HepG2 (cell line): ENCODE data around the gene TTC39B. TPM values are rescaled to one million over a fixed set of nuclear protein-coding genes. Genes with fewer than 3 reads are reported as not detected.

Experiments
- ATAC-seq: fragments of 200-7000 bp; cut with Tn5 transposase; 3 replicates; pipeline ENCODE4 v1.9.1; 2020; ENCODE audit warnings: mild to moderate bottlenecking, moderate library complexity
- BruUV-seq: library from RNA; stranded (reverse); fragments of 400-500 nt; replicated peaks from 2 replicates; lab custom pipeline; 2021; lab: Mats Ljungman, UMichigan
- CTCF ChIA-PET: fragments of 300-600 bp; formaldehyde crosslinking; extraction: SDS; loops from one replicate; lab custom pipeline; 2021; ENCODE audit warnings: low total read pairs, inconsistent platforms, low intra/inter-chr PET ratio; lab: Yijun Ruan, JAX
- POLR2A ChIA-PET: fragments of 350-600 bp; sonication (Branson Sonifier 250); formaldehyde crosslinking; loops from one replicate; lab custom pipeline; 2020; ENCODE audit warnings: antibody characterized with exemption, inconsistent platforms; lab: Yijun Ruan, JAX
- DNase-seq: peaks from one replicate; pipeline ENCODE4 v3.0.0-alpha.2; 2015; ENCODE audit warnings: low spot score
- FAIRE-seq: peaks from 3 replicates; lab custom pipeline; 2011; peaks lifted over from hg19 to GRCh38; lab: Jason Lieb, UNC
- H2AFZ ChIP-seq: one replicate; pipeline ENCODE4 v1.6.1; 2011; ENCODE audit warnings: low read length, inconsistent platforms
- H3K27ac ChIP-seq: fragments of 300-600 bp; 3 replicates; pipeline ENCODE4 v1.8.0; 2011; ENCODE audit warnings: mixed run types, mild to moderate bottlenecking, mixed read lengths, low read length, inconsistent platforms; ENCODE audit not compliant: insufficient read depth; ENCODE audit errors: extremely low read length
- H3K27me3 ChIP-seq, 2 experiments: fragments of 200-600 bp in 1 of 2; 2 replicates in 1 of 2; 3 replicates in 1 of 2; pipeline versions ENCODE4 v1.6.0 to v1.8.0; 2011; ENCODE audit warnings: low read length in 2 of 2, mild to moderate bottlenecking in 2 of 2, moderate library complexity in 2 of 2, inconsistent platforms in 1 of 2; ENCODE audit not compliant: insufficient read depth in 2 of 2, control insufficient read depth in 1 of 2
- H3K36me3 ChIP-seq, 2 experiments: fragments of 200-600 bp in 1 of 2; replicated peaks in 1 of 2; 2 replicates in 1 of 2; 3 replicates in 1 of 2; pipeline versions ENCODE4 v1.5.1 to v1.8.0; 2011; ENCODE audit warnings: low read length in 2 of 2, inconsistent platforms in 1 of 2; ENCODE audit not compliant: insufficient read depth in 2 of 2, control insufficient read depth in 1 of 2
- H3K4me1 ChIP-seq: 2 replicates; pipeline ENCODE4 v1.5.1; 2012; ENCODE audit warnings: low read length, inconsistent platforms; ENCODE audit not compliant: insufficient read depth
- H3K4me2 ChIP-seq: 2 replicates; pipeline ENCODE4 v1.6.0; 2011; ENCODE audit warnings: low read depth, low read length, inconsistent platforms
- H3K4me3 ChIP-seq, 3 experiments: fragments of 200-600 bp in 1 of 3; sonication (generic), shearing (Covaris generic) in 1 of 3; replicated peaks in 1 of 3; 2 replicates each; pipeline ENCODE4 v1.5.1; 2011 to 2016; ENCODE audit warnings: low read length in 3 of 3, inconsistent platforms in 2 of 3, low read depth in 2 of 3, mild to moderate bottlenecking in 2 of 3, control low read depth in 1 of 3, mixed read lengths in 1 of 3; ENCODE audit not compliant: insufficient read depth in 1 of 3
- H3K79me2 ChIP-seq: one replicate; pipeline ENCODE4 v1.6.1; 2011; ENCODE audit warnings: low read length, inconsistent platforms; ENCODE audit not compliant: insufficient read depth
- H3K9ac ChIP-seq: 2 replicates; pipeline ENCODE4 v1.6.0; 2011; ENCODE audit warnings: mild to moderate bottlenecking, low read depth, low read length, inconsistent platforms; ENCODE audit not compliant: insufficient read depth
- H3K9me3 ChIP-seq: 2 replicates; pipeline ENCODE4 v1.5.1; 2012; ENCODE audit warnings: mild to moderate bottlenecking, low read length
- H4K20me1 ChIP-seq: 2 replicates; pipeline ENCODE4 v1.6.0; 2011; ENCODE audit warnings: inconsistent platforms, mild to moderate bottlenecking, low read length, moderate library complexity; ENCODE audit not compliant: insufficient read depth
- ELF4 ChIP-seq: sonication (generic); formaldehyde crosslinking; IDR thresholded peaks from 2 replicates; pipeline ENCODE4 v1.5.0; 2020; ENCODE audit warnings: missing genetic modification reagents, mild to moderate bottlenecking, moderate library complexity, borderline replicate concordance
- ZNF343 ChIP-seq: sonication (generic); formaldehyde crosslinking; IDR thresholded peaks from 2 replicates; pipeline ENCODE4 v1.4.0; 2020; ENCODE audit warnings: mild to moderate bottlenecking, missing genetic modification reagents
- in situ Hi-C: cut with HindIII; loops from 2 replicates; pipeline ENCODE4 v1.10.0; 2017; ENCODE audit warnings: low pct_unique_long_range_greater_than_20kb; ENCODE audit not compliant: extremely low pct_ligation_motif_present
- intact Hi-C: fragments of 100-400 bp; cut with micrococcal nuclease; formaldehyde crosslinking; loops from one replicate; pipeline ENCODE4 v1.10.0; 2022; ENCODE audit not compliant: unreplicated experiment
- polyA plus RNA-seq, 8 experiments: library from polyadenylated mRNA; depleted of rRNA in 3 of 8; stranded (reverse) in 7 of 8; unstranded in 1 of 8; fragments of >200 nt; fragmentation: Illumina TruSeq in 4 of 8; extraction: Trizol in 4 of 8; gene quantifications; 2 replicates each; pipeline versions ENCODE4 v1.2.1 to v1.2.3, GENCODE V29; 2011 to 2016; ENCODE audit warnings: low read depth in 4 of 8, missing spikeins in 1 of 8, mixed read lengths in 1 of 8; ENCODE audit not compliant: insufficient read depth in 1 of 8
- total RNA-seq, 5 experiments: library from RNA; depleted of rRNA; stranded (reverse); fragments of >200 nt; fragmentation: Illumina TruSeq; extraction: Trizol; gene quantifications; 2 replicates each; pipeline ENCODE4 v1.2.3, GENCODE V29; 2016; ENCODE audit warnings: low read depth in 1 of 5
- TF ChIP-seq, protein P1 (sequence below): sonication (generic); formaldehyde crosslinking; IDR thresholded peaks from 2 replicates; pipeline ENCODE4 v1.4.0; 2020; ENCODE audit warnings: missing genetic modification reagents
- TF ChIP-seq, protein P2 (sequence below): sonication (generic); formaldehyde crosslinking; IDR thresholded peaks from 2 replicates; pipeline ENCODE4 v1.8.1; 2023; ENCODE audit warnings: mild to moderate bottlenecking, inconsistent platforms, moderate library complexity, missing genetic modification reagents, borderline replicate concordance
- TF ChIP-seq, protein P3 (sequence below), 2 experiments: sonication (generic) in 1 of 2; formaldehyde crosslinking in 1 of 2; IDR thresholded peaks; 2 replicates each; pipeline versions ENCODE4 v1.5.1 to v1.6.1; 2011 to 2020; ENCODE audit warnings: borderline replicate concordance in 1 of 2, low read depth in 1 of 2, low read length in 1 of 2, mild to moderate bottlenecking in 1 of 2, missing genetic modification reagents in 1 of 2, moderate library complexity in 1 of 2
- TF ChIP-seq, protein P4 (sequence below): sonication (generic); formaldehyde crosslinking; conservative IDR thresholded peaks from 2 replicates; pipeline ENCODE4 v1.4.0; 2020; ENCODE audit warnings: missing genetic modification reagents
- TF ChIP-seq, protein P5 (sequence below): sonication (generic); formaldehyde crosslinking; IDR thresholded peaks from 2 replicates; pipeline ENCODE4 v1.5.1; 2020; ENCODE audit warnings: mild to moderate bottlenecking, missing genetic modification reagents, moderate library complexity
- TF ChIP-seq, protein P6 (sequence below): IDR thresholded peaks from 2 replicates; pipeline ENCODE4 v1.6.1; 2016; ENCODE audit warnings: control low read depth

TTC39B gene
- total and polyA plus RNA-seq, 2 of the 13 experiments (the other 11 are each of a cell fraction or from before 2014, with no cell fraction given), result 14.3 to 19.4 TPM

DNA sequence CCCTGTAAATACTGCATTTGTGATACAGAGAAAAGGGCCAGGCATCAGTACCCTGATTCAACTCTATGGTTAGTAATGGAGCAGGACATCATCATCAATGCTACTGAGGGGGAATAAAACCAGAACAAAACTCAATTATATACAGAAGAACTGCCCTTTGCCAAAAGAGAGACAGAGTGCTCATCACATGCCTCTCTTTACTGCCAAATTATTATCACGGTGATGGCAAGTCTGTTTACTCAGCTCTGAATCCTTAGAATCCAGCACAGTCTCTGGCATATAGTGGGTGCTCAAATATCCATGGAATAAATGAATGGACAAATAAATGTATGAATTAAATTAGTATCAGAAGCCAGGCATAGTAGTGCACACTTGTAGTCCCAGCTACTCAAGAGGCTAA, 130.2 kb downstream of the TTC39B start (continued):
- TF ChIP-seq, protein P1, sequence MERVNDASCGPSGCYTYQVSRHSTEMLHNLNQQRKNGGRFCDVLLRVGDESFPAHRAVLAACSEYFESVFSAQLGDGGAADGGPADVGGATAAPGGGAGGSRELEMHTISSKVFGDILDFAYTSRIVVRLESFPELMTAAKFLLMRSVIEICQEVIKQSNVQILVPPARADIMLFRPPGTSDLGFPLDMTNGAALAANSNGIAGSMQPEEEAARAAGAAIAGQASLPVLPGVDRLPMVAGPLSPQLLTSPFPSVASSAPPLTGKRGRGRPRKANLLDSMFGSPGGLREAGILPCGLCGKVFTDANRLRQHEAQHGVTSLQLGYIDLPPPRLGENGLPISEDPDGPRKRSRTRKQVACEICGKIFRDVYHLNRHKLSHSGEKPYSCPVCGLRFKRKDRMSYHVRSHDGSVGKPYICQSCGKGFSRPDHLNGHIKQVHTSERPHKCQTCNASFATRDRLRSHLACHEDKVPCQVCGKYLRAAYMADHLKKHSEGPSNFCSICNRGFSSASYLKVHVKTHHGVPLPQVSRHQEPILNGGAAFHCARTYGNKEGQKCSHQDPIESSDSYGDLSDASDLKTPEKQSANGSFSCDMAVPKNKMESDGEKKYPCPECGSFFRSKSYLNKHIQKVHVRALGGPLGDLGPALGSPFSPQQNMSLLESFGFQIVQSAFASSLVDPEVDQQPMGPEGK (CRISPR knock-in tag), result no peak

DNA sequence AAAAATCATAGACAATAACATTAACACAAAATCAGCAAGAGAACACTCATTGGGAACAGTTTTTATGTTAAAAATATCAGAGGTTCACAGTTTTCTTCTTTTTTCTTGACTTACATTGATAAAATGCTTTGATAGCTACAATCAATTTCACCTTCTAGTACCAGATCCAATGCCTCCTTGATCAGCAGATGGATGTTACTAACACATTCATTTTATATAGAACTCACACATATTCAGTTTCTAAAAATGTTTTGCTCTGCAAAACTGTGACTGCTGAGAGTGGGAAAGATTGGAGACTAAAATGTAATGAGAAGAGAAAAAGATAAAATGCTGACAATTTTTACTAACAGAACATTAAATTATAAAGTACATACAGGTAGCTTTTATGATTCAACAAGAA, 143.1 kb downstream of the TTC39B start:
- no peaks in the 10 kb centered on the region for H3K27me3 ChIP-seq
- intact Hi-C loops (no loop called here), in situ Hi-C loops (no loop called here)
- ATAC-seq (no peak), DNase-seq (no peak), FAIRE-seq (no peak)
- H3K4me2 ChIP-seq, result no peak overlapping the region
- H3K36me3 ChIP-seq, result no peaks in the 10 kb centered on the region
- ChIA-PET CTCF (no interaction called here), POLR2A (no interaction called here)
- H3K4me1 ChIP-seq, result no peaks in the 10 kb centered on the region
- H3K4me3 ChIP-seq, result no peak overlapping the region
- no peaks in the 10 kb centered on the region for H4K20me1 ChIP-seq
- no peak overlapping the region for H3K9ac ChIP-seq
- no TSS peak for BruUV-seq
- no peaks in the 10 kb centered on the region for H3K9me3 ChIP-seq
- no peaks in the 10 kb centered on the region for H3K79me2 ChIP-seq
- H3K27ac ChIP-seq, result no peak overlapping the region
- H2AFZ ChIP-seq, result no peak overlapping the region
- TF ChIP-seq ELF4 (CRISPR knock-in tag), result no peak
- TF ChIP-seq, protein P2, sequence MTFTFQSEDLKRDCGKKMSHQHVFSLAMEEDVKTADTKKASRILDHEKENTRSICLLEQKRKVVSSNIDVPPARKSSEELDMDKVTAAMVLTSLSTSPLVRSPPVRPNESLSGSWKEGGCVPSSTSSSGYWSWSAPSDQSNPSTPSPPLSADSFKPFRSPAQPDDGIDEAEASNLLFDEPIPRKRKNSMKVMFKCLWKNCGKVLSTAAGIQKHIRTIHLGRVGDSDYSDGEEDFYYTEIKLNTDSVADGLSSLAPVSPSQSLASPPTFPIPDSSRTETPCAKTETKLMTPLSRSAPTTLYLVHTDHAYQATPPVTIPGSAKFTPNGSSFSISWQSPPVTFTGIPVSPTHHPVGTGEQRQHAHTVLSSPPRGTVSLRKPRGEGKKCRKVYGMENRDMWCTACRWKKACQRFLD (CRISPR knock-in tag), result no peak
- TF ChIP-seq, protein P3, sequence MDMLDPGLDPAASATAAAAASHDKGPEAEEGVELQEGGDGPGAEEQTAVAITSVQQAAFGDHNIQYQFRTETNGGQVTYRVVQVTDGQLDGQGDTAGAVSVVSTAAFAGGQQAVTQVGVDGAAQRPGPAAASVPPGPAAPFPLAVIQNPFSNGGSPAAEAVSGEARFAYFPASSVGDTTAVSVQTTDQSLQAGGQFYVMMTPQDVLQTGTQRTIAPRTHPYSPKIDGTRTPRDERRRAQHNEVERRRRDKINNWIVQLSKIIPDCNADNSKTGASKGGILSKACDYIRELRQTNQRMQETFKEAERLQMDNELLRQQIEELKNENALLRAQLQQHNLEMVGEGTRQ (IDR thresholded peaks at IDR 0.05; ENCODE audit: low read depth, low read length), result no peak
- TF ChIP-seq, protein P3 (CRISPR knock-in tag; IDR thresholded peaks at IDR 0.05; ENCODE audit: borderline replicate concordance), result no peak
- TF ChIP-seq ZNF343, result no peak
- TF ChIP-seq, protein P4, sequence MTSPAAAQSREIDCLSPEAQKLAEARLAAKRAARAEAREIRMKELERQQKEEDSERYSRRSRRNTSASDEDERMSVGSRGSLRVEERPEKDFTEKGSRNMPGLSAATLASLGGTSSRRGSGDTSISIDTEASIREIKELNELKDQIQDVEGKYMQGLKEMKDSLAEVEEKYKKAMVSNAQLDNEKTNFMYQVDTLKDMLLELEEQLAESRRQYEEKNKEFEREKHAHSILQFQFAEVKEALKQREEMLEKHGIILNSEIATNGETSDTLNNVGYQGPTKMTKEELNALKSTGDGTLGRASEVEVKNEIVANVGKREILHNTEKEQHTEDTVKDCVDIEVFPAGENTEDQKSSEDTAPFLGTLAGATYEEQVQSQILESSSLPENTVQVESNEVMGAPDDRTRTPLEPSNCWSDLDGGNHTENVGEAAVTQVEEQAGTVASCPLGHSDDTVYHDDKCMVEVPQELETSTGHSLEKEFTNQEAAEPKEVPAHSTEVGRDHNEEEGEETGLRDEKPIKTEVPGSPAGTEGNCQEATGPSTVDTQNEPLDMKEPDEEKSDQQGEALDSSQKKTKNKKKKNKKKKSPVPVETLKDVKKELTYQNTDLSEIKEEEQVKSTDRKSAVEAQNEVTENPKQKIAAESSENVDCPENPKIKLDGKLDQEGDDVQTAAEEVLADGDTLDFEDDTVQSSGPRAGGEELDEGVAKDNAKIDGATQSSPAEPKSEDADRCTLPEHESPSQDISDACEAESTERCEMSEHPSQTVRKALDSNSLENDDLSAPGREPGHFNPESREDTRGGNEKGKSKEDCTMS, result no peak
- TF ChIP-seq, protein P5, sequence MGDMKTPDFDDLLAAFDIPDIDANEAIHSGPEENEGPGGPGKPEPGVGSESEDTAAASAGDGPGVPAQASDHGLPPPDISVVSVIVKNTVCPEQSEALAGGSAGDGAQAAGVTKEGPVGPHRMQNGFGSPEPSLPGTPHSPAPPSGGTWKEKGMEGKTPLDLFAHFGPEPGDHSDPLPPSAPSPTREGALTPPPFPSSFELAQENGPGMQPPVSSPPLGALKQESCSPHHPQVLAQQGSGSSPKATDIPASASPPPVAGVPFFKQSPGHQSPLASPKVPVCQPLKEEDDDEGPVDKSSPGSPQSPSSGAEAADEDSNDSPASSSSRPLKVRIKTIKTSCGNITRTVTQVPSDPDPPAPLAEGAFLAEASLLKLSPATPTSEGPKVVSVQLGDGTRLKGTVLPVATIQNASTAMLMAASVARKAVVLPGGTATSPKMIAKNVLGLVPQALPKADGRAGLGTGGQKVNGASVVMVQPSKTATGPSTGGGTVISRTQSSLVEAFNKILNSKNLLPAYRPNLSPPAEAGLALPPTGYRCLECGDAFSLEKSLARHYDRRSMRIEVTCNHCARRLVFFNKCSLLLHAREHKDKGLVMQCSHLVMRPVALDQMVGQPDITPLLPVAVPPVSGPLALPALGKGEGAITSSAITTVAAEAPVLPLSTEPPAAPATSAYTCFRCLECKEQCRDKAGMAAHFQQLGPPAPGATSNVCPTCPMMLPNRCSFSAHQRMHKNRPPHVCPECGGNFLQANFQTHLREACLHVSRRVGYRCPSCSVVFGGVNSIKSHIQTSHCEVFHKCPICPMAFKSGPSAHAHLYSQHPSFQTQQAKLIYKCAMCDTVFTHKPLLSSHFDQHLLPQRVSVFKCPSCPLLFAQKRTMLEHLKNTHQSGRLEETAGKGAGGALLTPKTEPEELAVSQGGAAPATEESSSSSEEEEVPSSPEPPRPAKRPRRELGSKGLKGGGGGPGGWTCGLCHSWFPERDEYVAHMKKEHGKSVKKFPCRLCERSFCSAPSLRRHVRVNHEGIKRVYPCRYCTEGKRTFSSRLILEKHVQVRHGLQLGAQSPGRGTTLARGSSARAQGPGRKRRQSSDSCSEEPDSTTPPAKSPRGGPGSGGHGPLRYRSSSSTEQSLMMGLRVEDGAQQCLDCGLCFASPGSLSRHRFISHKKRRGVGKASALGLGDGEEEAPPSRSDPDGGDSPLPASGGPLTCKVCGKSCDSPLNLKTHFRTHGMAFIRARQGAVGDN, result no peak
- TF ChIP-seq, protein P6, sequence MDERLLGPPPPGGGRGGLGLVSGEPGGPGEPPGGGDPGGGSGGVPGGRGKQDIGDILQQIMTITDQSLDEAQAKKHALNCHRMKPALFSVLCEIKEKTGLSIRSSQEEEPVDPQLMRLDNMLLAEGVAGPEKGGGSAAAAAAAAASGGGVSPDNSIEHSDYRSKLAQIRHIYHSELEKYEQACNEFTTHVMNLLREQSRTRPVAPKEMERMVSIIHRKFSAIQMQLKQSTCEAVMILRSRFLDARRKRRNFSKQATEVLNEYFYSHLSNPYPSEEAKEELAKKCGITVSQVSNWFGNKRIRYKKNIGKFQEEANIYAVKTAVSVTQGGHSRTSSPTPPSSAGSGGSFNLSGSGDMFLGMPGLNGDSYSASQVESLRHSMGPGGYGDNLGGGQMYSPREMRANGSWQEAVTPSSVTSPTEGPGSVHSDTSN, result no peak
